ENCODE results near the gene IQSEC1.
A peak's percentile ranks its signal among the peaks of the same experiment; 100 is the strongest.

DNA sequence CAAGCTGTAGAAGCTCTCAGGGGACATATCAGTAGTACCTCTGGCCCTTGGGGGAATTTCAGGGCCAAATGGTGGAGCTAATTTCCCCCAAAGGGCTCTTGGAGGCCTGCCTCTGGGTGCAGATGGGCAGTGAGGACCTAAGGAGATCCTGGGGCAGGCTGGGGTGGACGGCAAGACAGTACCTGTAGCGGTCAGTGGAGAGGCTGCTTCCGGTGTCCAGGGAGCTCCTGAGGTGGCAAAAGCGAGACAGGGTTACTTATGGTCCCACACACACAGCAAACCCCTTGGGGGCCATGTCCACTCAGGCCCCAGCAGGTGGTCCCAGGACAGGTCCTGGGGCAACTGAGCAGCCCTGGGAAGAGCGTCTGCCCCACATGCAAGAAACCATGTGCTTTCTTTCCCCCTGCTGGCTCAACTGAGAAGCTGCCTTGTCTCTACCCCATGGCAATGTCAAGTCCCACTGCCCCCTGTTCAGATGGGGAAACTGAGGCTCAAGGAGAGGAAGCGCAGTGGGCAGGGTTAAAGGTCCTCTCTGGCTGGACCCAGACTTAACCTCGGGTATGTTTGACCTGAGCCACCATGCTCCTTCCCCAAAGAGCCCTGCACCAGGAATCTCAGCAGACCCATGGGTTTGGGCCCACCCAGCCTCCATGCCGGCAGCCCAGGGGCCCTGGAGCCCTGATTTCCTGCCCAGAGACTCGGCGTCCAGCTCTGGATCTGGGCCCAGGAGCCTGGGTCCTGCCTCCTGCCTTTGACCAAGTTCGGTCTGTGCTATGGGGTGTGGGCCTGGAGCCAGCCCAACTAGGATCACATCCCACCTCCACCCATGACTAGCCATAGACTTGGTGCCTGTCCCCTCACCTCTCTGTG lies 25.7 kb downstream of the IQSEC1 start:
- TF ChIP-seq, protein P1, sequence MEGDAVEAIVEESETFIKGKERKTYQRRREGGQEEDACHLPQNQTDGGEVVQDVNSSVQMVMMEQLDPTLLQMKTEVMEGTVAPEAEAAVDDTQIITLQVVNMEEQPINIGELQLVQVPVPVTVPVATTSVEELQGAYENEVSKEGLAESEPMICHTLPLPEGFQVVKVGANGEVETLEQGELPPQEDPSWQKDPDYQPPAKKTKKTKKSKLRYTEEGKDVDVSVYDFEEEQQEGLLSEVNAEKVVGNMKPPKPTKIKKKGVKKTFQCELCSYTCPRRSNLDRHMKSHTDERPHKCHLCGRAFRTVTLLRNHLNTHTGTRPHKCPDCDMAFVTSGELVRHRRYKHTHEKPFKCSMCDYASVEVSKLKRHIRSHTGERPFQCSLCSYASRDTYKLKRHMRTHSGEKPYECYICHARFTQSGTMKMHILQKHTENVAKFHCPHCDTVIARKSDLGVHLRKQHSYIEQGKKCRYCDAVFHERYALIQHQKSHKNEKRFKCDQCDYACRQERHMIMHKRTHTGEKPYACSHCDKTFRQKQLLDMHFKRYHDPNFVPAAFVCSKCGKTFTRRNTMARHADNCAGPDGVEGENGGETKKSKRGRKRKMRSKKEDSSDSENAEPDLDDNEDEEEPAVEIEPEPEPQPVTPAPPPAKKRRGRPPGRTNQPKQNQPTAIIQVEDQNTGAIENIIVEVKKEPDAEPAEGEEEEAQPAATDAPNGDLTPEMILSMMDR (IDR thresholded peaks at IDR 0.05; ENCODE audit: control extremely low read depth in 1 of 3, insufficient read depth in 1 of 3, low read depth in 1 of 3, low read length in 3 of 3) = peak in 1 of 3 experiments; percentile 46; a peak in 1 of 4 replicates
- TF ChIP-seq RNF2 (IDR thresholded peaks at IDR 0.05; ENCODE audit: borderline replicate concordance, low read depth, low read length, missing control alignments, poor library complexity, severe bottlenecking) = no peak
- TF ChIP-seq SUZ12 (IDR thresholded peaks at IDR 0.05; ENCODE audit: low read length) = no peak
- TF ChIP-seq TCF12 (IDR thresholded peaks at IDR 0.05; ENCODE audit: low read depth, low read length) = no peak
- no peak for TF ChIP-seq SIN3A (conservative IDR thresholded peaks at IDR 0.05 in 1 of 2, IDR thresholded peaks at IDR 0.05 in 1 of 2; ENCODE audit: low read depth in 1 of 2, low read length in 2 of 2)
- no peak for TF ChIP-seq TAF1 (IDR thresholded peaks at IDR 0.05; ENCODE audit: low read depth, low read length)
- TF ChIP-seq POU5F1 (IDR thresholded peaks at IDR 0.05; ENCODE audit: low read depth, low read length) = no peak
- no peak for TF ChIP-seq POLR2AphosphoS5 (IDR thresholded peaks at IDR 0.05; ENCODE audit: low read depth, low read length)
- TF ChIP-seq POLR2A (IDR thresholded peaks at IDR 0.05; ENCODE audit: control extremely low read depth in 1 of 2, low read depth in 2 of 2, low read length in 2 of 2) = no peak
